Measurements from ENCODE around the gene TTYH1. TPM values are rescaled to one million over a fixed set of nuclear protein-coding genes. Genes with fewer than 3 reads are reported as not detected.

Gene TTYH1
- total RNA-seq, 1 donor from 2014 or later, result 2.9 TPM

- Mint-ChIP-seq H3K4me1 (ENCODE audit: low read depth, unreplicated experiment) (peaks cover 12% of the 10 kb centered on the region), H3K36me3 (ENCODE audit: unreplicated experiment) (peaks cover 13% of the 10 kb centered on the region), H3K27ac (ENCODE audit: unreplicated experiment) (peak overlapping the region; percentile 99), H3K9me3 (ENCODE audit: unreplicated experiment) (peaks cover 24% of the 10 kb centered on the region), H3K4me3 (ENCODE audit: unreplicated experiment) (peak overlapping the region; percentile 91), H3K27me3 (ENCODE audit: unreplicated experiment) (peaks cover 21% of the 10 kb centered on the region)
- TF ChIP-seq CTCF (IDR thresholded peaks at IDR 0.05; ENCODE audit: partially characterized antibody, unreplicated experiment), result no peak
- DNase-seq, result peak; percentile 79
Observed at GRCh38 chr19:54448040-54448773, 32.9 kb downstream of the TTYH1 start.

- Mint-ChIP-seq H3K27me3 (ENCODE audit: unreplicated experiment) (peaks cover 23% of the 10 kb centered on the region), H3K4me3 (ENCODE audit: unreplicated experiment) (peak within 1 kb of the TSS; percentile 99), H3K27ac (ENCODE audit: unreplicated experiment) (peak within 1 kb of the TSS; percentile 99), H3K4me1 (ENCODE audit: low read depth, unreplicated experiment) (peaks cover 12% of the 10 kb centered on the region), H3K36me3 (ENCODE audit: unreplicated experiment) (peaks cover 12% of the 10 kb centered on the region), H3K9me3 (ENCODE audit: unreplicated experiment) (peaks cover 26% of the 10 kb centered on the region)
- no peak for TF ChIP-seq CTCF (IDR thresholded peaks at IDR 0.05; ENCODE audit: partially characterized antibody, unreplicated experiment)
- peak; percentile 95 for DNase-seq
Observed at GRCh38 chr19:54448774-54449700, 33.8 kb downstream of the TTYH1 start, which contains the start of gene LENG8. Gene LENG8, plus strand, starts transcription at chr19:54449199. Its CDS starts 2,146 bp downstream, at chr19:54451345.

- TF ChIP-seq CTCF (IDR thresholded peaks at IDR 0.05; ENCODE audit: partially characterized antibody, unreplicated experiment), result no peak
- Mint-ChIP-seq H3K27ac (ENCODE audit: unreplicated experiment) (peak overlapping the region; percentile 92), H3K9me3 (ENCODE audit: unreplicated experiment) (peaks cover 26% of the 10 kb centered on the region), H3K4me3 (ENCODE audit: unreplicated experiment) (peak overlapping the region; percentile 99), H3K27me3 (ENCODE audit: unreplicated experiment) (peaks cover 23% of the 10 kb centered on the region), H3K4me1 (ENCODE audit: low read depth, unreplicated experiment) (peaks cover 12% of the 10 kb centered on the region), H3K36me3 (ENCODE audit: unreplicated experiment) (peaks cover 12% of the 10 kb centered on the region)
- no peak for DNase-seq
Observed at GRCh38 chr19:54449701-54450069, 34.4 kb downstream of the TTYH1 start.

GRCh38 chr19:54451331-54451871 is 36.1 kb downstream of the TTYH1 start:
- DNase-seq, result no peak
- Mint-ChIP-seq H3K36me3 (ENCODE audit: unreplicated experiment) (peaks cover 12% of the 10 kb centered on the region), H3K27ac (ENCODE audit: unreplicated experiment) (no peak overlapping the region), H3K9me3 (ENCODE audit: unreplicated experiment) (peaks cover 28% of the 10 kb centered on the region), H3K4me3 (ENCODE audit: unreplicated experiment) (peak overlapping the region; percentile 99), H3K27me3 (ENCODE audit: unreplicated experiment) (peaks cover 25% of the 10 kb centered on the region), H3K4me1 (ENCODE audit: low read depth, unreplicated experiment) (peaks cover 12% of the 10 kb centered on the region)
- no peak for TF ChIP-seq CTCF (IDR thresholded peaks at IDR 0.05; ENCODE audit: partially characterized antibody, unreplicated experiment)

Data from glutamatergic neuron (in vitro differentiated cells).